GM13976 (cell line): Measurements from ENCODE around the gene SP6.

Experiments used
- DNase-seq: peaks from one replicate; pipeline ENCODE4 v3.0.0; 2012; ENCODE audit warnings: low spot score
- in situ Hi-C: fragments of 300-500 bp; cut with MboI; formaldehyde crosslinking; loops from one replicate; pipeline ENCODE4 v1.12.0; 2022; ENCODE audit warnings: low sequenced_read_pairs, mixed read lengths, inconsistent platforms; ENCODE audit not compliant: unreplicated experiment
- TF ChIP-seq, protein P1 (sequence below): IDR thresholded peaks from 2 replicates; pipeline ENCODE4 v1.5.1; 2012; ENCODE audit warnings: borderline replicate concordance, mild to moderate bottlenecking; ENCODE audit not compliant: insufficient read depth; ENCODE audit errors: extremely low read depth, missing control alignments, control extremely low read depth

The SP6 gene

DNA sequence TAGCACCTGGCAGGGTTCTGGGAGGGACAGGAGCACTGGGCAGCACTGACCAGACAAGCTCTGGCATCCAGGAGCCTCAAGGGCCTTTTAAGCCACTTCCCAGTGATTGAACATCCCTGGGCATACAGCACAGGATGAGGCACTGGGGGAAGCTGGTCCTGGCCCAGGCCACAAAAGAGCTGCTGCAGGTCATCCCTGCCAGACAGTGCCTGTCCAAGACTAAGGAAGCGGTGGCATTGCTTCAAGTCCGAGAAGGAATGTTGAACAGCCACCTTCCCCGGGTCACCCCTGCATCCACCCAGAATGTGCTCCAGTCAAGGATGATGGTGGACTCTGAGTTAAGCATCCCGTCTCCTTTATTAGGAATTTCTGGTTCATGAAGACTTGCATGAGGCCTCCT lies 28.2 kb downstream of the SP6 start:
- no peak for DNase-seq
- TF ChIP-seq, protein P1, sequence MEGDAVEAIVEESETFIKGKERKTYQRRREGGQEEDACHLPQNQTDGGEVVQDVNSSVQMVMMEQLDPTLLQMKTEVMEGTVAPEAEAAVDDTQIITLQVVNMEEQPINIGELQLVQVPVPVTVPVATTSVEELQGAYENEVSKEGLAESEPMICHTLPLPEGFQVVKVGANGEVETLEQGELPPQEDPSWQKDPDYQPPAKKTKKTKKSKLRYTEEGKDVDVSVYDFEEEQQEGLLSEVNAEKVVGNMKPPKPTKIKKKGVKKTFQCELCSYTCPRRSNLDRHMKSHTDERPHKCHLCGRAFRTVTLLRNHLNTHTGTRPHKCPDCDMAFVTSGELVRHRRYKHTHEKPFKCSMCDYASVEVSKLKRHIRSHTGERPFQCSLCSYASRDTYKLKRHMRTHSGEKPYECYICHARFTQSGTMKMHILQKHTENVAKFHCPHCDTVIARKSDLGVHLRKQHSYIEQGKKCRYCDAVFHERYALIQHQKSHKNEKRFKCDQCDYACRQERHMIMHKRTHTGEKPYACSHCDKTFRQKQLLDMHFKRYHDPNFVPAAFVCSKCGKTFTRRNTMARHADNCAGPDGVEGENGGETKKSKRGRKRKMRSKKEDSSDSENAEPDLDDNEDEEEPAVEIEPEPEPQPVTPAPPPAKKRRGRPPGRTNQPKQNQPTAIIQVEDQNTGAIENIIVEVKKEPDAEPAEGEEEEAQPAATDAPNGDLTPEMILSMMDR = no peak
- in situ Hi-C loops = no loop called here

DNA sequence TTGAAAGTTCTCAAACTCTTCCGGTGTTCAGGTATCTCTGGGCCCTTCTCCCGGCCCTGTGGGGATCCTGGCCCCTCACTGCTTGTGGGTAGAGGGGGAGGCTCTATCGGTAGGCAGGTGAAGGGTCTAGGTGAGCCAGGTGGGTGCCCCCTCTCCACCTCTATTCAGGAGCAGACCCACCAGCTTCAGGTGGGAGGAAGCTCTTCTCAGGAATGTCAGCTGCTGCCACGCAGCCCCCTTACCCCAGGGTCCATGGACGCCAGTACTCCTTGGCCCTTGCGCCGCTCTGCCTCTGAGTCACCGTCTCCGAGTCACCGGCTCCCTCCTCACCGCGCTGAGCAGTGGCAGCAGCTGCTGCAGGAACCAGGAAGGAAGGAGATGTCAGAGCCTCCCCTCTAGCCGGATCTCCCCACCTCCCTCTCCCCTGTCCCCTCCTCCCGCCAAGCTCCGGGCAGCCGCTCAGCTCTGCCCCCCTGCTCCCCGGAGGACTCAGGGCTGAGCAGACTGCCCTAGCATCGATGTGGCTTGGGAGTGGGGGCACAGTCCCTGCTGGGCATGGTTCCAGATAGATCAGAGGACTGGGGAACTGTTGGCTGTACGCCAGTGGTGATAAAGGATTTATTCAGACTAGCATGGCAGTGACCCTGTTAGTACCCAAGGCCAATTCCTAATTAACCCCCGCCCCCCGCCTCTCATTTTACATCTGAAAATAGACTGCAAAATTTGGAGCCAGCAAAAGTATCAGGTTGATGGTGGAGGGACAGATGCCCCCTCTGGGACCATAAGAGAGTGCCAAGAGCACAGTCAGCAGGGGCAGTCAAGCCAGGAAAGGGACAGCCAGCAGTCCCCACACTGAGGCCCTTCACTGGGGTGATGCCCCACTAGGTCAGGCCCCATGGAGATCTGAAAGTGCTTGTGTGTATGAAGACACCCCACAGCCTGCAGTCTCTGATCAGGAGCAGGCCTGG lies 29.3 kb downstream of the SP6 start, which contains the start of gene OSBPL7:
Gene OSBPL7 (minus strand): TSS at position 371 of the 968 bp plus-strand sequence. CDS start 1,516 bp downstream, outside the sequence.
- in situ Hi-C loops = no loop called here
- TF ChIP-seq, protein P1 = peak; percentile 77
- DNase-seq = peak; percentile 91

DNA sequence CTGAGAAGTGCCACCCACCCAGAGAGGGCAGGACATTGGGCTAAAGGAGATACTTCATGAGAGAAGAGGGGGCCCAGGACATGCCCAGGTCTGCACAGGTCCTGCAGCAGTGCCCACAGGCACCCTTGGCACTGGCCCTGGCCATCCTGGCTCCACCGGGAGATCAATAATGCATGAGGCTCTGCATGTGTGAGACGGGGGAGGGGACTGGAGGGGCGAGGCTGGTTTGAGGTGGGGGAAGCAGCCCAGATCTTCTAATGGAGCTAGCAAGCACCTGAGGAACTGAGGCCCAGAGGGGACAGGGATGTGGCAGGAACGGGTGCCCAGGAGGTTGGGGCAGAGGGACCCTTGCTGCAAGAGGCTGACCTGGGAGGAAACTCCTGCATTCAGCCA lies 29.9 kb downstream of the SP6 start:
- no peak for DNase-seq
- TF ChIP-seq, protein P1 = no peak
- in situ Hi-C loops = no loop called here

DNA sequence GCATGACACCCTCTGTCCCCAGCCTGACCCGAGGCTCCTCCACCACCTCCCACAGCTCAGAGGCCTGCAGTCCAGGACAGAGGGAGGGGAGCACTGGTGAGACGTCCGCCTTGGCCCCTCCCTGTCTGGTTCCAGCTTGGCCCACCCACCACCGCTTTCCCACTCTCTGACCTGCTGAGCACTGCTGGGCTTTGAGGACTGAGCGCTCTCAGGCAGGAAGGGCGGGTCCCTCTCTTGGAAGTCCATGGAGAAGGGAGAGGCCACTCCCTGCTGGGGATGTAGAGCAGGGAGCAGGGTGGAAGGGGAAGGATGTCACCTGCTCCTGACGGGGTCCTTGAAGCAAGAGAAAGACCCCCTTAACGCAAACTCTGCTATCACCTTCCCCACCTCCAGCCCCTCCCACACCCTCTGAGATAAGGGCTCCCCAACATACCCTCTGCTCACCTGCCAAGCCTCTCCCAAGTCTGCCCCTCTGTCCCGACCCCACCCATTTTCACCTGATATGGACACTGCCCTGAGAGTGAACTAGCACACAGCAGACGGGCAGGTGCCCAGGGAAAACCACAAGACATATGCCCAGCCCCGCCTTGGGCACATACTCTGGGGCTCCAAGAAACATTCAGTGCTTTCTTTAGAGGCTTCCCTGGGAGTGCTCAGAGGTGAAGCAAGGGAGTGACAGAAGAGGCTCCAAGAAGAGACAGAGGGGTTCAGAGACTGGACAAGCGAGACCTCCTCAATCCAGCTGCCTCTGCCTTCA lies 30.8 kb downstream of the SP6 start:
- no peak for DNase-seq
- TF ChIP-seq, protein P1 = no peak
- in situ Hi-C loops = no loop called here

DNA sequence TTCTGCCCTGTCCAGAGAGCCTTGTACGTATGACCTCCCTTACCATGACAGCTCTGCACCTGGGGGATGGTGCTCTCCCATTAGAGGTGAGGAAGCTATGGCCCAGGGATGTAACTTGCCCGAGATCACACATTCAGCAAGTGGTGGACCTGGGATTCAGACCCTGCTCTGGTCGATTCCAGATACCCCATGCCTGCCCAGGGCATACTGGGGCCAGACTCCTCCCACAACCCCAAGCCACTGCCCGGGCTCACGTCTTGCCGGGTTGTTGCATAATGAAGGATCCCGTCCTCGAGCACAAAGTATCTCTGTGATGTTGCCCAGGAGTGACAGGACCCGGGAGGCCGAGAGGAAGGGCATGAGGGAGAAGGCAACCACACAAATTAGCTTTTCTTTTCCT lies 31.5 kb downstream of the SP6 start:
- TF ChIP-seq, protein P1 = no peak
- in situ Hi-C loops = no loop called here
- DNase-seq = no peak

DNA sequence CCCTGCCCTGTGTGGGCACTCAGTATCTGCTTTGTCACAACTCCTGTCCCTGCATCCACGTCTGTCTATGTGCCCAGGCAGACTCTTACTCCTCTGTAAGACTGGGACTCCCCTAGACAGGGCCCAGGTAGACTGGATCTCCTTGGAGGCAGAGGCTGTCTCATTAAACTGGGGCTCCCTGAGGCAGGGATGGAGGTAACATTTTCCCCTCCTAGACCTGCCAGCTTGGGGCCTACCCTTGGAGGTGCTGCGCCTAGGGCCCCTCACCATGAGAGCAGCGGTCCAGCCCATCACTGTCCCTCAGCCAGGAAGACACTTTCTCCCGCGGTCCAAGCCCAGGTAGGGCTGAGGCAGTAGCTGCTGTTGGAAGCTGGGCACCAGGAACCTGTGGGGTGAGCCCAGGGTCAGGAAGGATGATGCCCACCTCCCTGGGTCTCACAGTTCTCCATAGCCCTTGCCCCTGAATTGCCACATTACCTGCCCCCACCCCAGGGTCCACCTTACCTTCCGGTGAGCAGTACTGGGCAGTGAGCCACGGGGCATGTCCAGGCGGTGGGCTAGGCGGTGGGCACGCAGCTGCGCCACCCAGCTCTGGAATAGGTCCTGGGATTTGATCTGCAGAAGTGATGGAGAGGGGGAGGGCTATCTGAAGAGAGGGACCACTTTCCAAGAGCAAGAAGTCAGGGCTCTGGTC lies 32.8 kb downstream of the SP6 start:
- in situ Hi-C loops = no loop called here
- TF ChIP-seq, protein P1 = no peak
- no peak for DNase-seq
